GM18873 (cell line): ENCODE results near the gene PPP1R9A.

ENCODE experiments used
- ATAC-seq: cut with Tn5 transposase; IDR thresholded peaks from one replicate; pipeline ENCODE4 v1.9.1; 2021; ENCODE audit warnings: mild to moderate bottlenecking, moderate library complexity, moderate number of reproducible peaks; ENCODE audit not compliant: unreplicated experiment, low FRiP score

PPP1R9A gene

GRCh38 chr7:94908323-94909178 is 1.2 kb downstream of the PPP1R9A start:
- ATAC-seq, result no peak

DNA sequence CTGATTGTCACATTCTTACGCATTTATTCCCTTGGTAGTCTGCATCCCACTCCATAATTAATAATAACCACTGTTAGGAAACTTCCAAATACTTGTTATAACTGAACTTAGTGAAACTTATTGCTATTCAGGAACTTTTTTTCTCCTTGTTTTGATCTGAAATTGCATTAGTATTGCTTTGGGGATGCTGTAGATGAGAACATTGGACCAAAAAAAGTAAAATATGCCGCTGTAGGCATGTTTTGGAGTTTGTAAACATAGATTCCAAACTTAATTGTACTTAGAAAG is 1.7 kb downstream of the PPP1R9A start:
- no peak for ATAC-seq

DNA sequence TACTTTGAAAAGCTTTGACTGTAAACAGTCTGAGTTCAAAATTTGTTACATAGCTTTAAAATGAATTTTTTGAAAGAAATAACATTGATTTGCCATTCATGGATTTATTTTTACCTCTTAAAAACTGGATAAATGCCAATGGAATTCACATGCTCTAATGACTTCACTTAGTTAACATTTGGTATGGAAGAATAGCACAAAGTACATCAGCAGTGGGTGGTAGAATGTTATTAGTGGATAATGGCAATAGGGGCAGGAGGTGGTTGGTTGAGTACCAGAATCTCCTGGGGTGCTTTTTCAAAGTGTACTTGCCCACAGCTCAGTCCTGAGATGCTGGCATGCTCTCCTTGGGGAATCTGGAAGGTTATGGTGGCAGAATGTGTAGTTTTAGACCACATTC is 4.7 kb downstream of the PPP1R9A start:
- no peak for ATAC-seq

DNA sequence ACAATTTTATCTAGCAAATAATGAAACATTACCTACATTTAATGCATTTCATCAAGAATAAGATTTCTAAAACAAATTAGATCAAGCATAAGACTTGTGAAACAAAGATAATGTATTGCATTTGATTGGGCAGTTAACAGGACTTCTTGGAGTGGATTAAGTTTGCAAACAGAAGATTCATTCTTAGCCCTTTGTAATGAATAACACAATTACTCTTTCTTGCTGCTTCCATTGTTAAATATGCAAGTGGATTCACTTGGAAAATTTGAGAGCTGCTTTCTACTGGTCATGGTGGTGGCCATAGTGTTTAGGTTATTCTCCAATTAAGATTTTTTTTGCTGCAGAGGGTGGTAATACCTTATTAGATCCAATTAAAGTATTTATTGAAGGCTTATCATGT is 6.0 kb downstream of the PPP1R9A start:
- ATAC-seq, result no peak

DNA sequence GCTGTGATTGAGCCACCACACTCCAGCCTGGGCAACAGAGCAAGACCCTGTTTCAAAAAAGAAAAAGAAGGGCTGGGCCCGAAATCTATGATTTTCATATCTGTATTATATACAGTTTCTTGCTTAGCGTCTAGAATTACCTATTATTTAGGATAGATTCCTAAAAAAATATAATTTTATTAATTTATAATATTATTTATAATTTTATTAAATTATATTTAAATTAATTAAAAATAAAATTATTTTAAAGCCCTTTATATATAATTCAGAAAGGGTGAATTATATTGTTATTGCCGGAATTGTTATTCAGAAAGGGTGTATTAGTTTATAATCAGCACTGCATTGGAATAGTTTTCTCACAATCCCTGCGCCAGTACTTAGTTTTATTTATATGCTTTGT is 14.5 kb downstream of the PPP1R9A start:
- ATAC-seq, result no peak

- ATAC-seq, result no peak
Measured at GRCh38 chr7:94922457-94922856, 15.1 kb downstream of the PPP1R9A start.

- ATAC-seq, result no peak
Measured at GRCh38 chr7:94923412-94923811, 16.0 kb downstream of the PPP1R9A start.

DNA sequence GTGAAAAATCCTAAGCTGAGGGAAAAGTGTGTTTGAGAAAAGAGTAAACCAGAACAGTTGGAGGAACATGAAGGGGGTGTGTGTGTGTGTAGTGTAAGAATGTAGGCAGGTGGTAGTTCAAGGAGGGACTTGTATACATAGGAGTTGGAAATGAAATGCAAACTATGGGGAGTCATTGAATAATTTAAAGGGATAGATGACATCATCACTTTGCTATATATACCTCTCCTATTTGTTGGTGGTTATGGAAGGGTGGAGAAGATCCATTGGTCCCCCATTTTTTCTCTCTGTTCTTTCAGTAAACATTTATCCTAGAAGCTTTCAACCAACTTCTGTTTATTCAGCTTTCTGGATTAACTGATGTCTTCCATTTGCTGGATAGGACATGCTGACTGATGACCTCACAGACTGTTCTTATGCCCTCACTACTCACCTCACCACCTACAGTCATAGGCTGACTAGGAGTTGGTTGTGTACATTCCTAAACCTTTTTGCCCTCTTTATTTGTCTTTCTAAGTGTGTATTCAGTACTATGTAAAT is 20.8 kb downstream of the PPP1R9A start:
- ATAC-seq, result no peak

GRCh38 chr7:94933256-94933990 is 26.0 kb downstream of the PPP1R9A start:
- ATAC-seq, result no peak

DNA sequence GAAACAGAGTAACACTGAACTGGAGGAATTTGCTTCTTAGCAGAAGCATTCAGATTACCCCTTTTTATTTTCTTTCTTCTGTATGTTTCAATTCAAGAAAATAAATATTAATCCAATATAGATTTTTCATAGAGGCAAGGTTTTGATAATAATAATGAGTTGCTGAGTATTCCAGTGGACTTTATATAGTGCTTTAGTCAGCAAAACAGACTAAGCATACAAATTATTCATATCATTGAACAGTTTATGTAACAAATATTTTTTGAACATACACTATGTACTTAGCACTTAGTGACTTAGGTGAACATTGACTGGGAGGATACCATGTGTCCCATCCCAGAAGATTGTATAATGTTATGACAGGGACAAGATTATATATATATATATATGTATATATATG is 32.0 kb downstream of the PPP1R9A start:
- ATAC-seq, result no peak

GRCh38 chr7:94940241-94940640 is 32.8 kb downstream of the PPP1R9A start:
- ATAC-seq, result no peak

DNA sequence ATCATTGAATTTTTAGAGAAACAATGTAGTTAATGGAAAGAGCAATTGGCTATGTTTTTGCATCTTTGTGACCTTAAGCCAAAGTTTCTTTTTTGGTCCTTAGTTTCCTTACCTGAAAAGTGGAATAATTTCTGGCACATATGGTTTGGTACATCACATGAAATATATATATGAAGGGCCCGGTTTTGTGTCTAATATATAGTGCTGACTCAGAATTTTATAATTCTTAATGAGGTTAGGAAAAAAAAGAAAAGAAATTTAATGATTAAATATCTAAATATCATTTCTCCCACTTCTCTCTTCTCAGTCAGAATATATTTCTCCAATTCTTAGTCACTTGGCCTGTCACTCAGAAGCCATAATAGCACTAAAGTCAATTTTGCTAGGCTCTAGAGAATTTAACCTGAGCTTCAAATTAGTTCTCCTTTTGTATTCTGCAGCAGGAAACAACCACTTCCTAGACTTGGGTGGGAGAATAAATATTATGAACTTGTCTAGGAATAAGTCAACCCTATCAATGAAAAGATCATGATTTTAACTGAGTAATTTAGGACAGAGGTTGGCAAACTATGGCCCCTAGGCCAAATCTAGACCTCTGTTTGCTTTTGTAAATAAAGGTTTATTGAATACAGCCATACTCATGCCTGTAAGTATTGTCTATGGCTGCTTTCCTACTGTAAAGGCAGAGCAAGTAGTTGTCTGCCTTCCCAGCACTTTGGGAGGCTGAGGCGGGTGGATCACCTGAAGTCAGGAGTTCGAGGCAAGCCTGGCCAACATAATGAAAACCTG is 34.6 kb downstream of the PPP1R9A start:
- ATAC-seq, result no peak

DNA sequence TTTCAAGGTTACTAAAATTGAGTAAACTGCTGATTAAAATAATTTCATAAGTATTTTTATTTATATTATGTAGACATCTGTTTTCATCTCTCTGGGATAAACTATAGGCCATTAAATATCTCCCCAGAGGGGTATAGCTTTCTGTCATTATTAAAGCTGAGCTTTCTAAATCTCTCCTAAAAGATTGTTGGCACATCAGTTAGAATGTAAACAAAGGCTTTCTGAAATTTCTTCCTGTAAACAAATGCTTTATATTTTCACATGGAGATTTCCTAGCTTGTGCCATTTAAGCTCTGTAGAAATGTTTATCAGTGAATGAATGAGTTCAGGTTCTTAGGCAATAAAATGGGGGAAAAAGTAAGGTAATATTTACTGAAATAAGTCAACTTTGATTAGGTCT is 35.7 kb downstream of the PPP1R9A start:
- ATAC-seq, result no peak

- ATAC-seq, result no peak
Measured at GRCh38 chr7:94949532-94949931, 42.1 kb downstream of the PPP1R9A start.

DNA sequence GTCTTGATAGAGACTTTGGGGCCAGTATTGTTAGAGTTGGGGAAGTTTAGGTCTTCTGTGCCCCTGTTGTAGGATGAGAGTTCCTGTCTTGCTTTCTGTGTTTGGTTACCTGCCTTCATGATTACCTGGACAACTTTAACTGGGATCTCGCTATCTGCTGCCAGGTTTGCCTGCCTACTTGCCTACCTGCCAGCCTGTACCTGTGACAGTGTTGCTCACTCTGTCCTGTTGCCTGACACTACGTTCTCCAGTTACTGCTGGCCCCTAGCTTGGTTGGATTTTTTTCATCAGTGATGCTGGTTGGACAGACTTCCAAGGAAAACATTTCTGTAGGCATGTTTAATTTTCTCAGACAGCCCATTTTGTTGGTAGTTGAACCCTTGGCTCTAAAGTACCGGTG is 48.4 kb downstream of the PPP1R9A start:
- no peak for ATAC-seq

DNA sequence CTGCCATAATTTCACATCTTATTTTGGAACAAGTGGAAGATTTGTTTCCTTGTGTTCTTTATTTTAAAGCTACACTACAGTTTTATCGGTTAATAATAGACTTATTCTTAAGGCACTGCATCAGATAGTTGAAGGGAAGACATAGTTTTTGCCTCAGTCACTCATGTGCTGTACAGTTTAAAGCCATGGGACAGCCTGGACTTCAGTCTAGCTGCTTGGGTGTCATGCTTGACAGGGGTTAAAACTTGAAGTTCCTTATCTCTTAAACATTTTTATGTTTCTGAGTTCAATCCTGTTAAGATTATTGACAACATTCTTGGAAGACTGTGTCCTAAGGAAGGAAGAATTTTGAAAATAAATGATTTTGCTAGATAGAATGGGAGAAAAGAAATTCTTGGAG is 49.7 kb downstream of the PPP1R9A start:
- no peak for ATAC-seq

GRCh38 chr7:94962661-94963060 is 55.3 kb downstream of the PPP1R9A start:
- ATAC-seq, result no peak

DNA sequence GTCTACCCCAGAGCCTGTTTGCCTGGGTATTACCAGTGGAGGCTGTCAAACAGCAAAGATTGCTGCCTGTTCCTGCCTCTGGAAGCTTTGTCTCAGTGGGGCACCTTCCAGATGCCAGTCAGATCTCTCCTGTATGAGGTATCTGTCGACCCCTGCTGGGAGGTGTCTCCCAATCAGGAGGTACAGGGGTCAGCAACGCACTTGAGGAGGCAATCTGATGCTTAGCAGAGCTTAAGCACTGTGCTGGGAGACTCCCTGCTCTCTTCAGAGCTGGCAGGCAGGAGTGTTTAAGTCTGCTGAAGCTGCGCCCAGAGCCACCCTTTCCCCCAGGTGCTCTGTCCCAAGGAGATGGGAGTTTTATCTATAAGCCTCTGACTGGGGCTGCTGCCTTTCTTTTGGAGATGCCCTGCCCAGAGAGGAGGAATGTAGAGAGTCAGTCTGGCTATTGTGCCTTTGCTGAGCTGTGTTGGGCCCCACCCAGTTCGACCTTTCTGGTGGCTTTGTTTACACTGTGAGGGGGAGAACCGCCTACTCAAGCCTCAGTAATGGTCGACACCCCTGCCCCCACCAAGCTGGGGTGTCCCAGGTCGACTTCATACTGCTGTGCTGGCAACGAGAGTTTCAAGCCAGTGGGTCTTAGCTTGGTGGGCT is 62.2 kb downstream of the PPP1R9A start:
- ATAC-seq, result no peak

GRCh38 chr7:94970085-94970576 is 62.7 kb downstream of the PPP1R9A start:
- ATAC-seq, result no peak
